Muscle of arm (tissue), 12 donors: ENCODE measurements around the gene HHIP. TPM values are rescaled to one million over a fixed set of nuclear protein-coding genes. Genes with fewer than 3 reads are reported as not detected.

ENCODE experiments used
- DNase-seq: peaks from one replicate; pipeline ENCODE4 v3.0.0-alpha.2; 2013
- polyA plus RNA-seq, 12 donors: library from polyadenylated mRNA; unstranded; fragments of 120-200 nt; gene quantifications; one replicate each; pipeline ENCODE4 v1.2.1, GENCODE V29; 2013; ENCODE audit not compliant: insufficient read length in 12 of 12

Gene HHIP
- polyA plus RNA-seq, 12 donors = 3.3 to 9.8 (median 4.8) TPM; not detected in 1

DNA sequence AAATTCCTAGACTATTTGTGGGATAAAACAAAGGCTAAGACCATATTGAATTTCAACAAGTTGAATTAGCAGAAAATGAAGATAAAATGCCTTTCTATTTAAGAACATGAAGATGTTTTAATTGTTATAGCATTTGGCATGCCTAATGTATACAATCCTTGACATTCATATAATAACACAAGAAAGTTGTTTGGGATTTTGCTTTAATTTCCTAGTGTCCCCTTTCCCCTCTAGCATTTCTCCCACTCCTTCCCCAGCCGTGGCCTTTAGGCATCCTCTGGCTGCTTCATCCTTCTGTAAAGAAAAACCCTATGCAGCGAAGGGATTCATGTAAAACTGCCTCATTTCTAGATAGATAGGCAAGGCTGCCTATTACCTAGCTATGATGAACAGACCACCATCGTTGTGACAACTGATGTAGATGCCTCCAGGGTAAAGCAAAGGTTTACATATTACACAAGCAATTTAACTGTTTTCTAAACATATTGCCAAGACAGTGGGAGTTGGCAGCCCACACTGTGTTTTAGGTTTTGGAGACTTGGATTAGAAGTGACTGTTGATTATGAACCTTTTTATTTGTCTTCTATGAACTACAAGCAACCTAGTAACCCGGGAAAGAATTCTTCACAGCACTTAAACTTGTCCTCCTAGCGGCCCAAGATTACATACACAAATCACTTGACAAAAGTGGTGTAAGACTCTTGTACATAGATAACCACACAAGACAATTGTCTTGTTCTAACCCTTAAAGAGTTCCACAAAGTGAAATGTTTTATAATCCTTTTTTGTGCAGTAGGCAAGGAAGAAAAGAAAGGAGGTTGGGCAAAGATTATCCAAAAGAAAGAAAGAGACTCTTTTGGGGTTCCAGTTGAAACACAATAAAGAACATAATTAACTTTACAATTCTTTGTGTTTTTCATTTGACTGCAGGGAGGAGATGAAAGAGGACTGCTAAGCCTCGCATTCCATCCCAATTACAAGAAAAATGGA, 59.9 kb downstream of the HHIP start:
- no peak for DNase-seq

DNA sequence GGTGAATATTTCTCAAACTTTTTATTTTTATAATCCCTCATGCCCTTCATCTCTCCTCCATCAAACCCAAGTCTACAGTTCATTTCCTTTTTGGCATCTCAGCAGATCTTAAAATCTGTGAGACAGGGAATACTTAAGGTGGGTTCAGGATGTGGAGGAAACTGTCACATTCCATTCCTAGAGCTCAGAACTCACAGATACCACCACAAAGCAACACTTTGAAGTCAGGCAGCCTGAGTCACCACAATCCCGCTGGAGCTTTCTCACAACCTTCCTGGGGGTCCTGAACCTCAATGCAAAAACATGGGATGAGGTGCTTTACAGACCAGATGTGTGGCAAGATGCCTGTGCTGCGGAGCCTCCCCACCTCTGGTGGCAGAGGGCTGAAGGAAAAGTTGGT, 63.2 kb downstream of the HHIP start:
- no peak for DNase-seq

DNA sequence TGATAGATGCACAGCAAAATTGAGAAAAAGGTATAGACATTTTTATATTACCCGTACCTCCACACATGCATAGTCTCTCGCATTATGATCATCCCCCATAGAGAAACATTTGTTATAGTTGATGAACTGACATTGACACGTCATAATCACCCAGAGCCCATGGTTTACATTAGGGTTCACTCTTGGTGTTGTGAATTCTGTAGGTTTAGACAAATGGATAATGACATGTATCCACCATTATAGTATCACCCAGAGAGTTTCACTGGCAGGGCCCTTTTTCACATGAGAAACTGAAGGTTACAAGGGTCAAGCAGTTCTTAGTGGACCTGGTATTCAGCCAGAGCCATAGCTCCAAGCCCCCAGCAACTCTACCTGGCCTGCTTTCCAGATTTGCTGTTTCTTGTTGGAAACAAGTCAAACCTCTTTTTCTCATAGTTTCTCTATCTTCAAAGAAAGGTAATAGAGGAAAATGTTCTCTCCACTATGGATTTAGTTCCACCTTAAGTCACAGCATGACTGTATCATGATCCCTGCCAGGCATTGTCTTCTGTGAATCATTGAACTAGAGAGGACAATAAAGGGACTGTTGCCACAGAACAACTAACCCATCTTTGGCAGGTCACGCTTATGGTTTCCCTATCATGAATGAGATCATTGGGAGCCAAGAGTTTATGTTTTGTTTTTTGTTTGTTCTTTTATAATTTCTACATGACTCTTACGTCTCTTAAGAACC, 64.0 kb downstream of the HHIP start:
- no peak for DNase-seq

DNA sequence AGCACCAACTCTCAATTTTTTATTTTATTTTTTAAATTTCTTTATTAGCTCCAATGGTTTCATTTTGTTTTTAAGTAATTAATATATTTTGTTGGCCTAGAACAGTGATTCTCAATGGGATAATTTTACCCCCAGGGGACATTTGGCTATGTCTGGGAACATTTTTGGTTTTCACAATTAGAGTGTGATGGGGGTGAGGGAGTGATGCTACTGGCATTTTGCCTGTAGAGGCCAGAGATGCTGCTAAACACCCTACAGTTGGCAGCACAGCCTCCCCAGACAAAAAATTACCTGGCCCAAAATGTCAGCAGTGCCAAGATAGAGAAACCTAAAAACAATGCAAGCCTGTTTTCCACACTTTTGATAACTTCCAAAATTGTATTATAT, 64.6 kb downstream of the HHIP start:
- no peak for DNase-seq

DNA sequence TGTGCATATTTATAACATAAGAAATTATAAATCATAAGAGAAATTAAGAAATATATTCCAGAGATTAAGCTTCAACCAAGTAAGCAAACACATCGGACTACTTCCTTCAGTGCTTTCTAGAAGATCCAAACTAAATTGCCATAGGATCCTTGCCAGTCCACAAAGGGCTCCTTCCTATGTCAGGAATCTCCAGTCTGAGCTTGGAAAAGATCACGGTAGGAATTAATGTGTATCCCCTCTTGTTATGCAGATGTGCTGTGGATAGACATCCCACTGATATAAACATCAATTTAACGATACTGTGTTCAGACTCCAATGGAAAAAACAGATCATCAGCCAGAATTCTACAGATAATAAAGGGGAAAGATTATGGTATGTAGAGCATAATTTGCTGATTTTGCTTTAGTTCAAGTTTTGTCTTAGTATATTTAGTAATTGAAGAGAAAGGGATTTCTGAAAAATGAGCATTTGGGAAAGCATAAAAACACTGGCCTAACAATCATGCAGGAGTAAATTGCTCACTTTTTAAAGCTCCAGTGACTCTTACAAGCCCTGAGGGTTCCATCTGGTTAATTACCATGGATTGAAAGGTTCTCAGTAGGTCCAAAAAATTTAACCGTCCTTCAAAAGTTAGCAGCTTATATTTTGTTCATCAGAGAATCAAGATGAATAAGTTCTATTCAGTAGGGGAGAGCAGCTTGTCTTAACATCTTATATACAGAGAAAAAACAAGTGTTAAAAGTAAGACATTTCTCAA, 65.9 kb downstream of the HHIP start:
- no peak for DNase-seq

DNA sequence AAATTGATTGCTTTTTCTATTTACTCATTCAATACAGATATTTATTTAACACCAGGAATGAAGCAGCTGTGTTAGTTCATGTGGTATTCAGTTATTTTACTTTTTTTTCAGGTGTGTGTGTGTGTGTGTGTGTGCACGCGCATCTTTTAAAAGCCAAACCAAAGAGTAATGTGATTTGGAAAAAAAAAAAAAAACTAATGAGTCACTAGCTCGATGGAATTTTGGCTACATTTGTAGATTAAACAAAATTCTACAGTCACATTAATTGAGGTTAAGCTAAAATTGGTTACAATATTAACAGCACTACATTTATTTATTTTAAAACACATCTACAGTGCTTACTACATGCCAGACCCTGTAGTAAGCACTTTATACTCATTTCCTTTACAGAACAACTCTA, 66.8 kb downstream of the HHIP start:
- DNase-seq = no peak

DNA sequence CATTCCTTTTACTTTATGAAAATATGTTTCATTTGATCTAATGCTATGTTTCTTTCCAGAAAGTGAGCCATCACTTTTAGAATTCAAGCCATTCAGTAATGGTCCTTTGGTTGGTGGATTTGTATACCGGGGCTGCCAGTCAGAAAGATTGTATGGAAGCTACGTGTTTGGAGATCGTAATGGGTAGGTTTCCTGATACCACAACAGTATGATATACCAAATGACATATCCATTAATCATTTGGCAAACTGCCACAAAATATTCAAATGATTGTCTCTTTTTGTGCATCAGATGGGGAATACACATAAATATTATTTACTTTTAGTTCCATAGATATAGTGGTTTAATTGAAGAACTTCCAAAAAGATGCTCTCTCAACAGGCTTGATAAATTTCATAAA, 68.2 kb downstream of the HHIP start:
- no peak for DNase-seq

DNA sequence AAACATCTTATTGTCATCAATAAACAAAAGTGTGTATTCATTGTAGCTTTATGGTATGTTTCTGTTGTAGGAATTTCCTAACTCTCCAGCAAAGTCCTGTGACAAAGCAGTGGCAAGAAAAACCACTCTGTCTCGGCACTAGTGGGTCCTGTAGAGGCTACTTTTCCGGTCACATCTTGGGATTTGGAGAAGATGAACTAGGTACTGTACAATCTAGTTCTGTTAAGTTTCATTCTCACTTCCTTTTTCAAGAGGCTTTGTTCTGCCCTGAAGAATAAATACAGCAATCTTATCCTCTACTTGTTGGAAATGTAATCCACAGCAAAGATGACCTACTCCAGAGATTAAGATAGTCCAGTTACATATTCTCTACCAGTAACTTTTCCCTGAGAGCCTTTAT, 69.3 kb downstream of the HHIP start:
- DNase-seq = no peak

DNA sequence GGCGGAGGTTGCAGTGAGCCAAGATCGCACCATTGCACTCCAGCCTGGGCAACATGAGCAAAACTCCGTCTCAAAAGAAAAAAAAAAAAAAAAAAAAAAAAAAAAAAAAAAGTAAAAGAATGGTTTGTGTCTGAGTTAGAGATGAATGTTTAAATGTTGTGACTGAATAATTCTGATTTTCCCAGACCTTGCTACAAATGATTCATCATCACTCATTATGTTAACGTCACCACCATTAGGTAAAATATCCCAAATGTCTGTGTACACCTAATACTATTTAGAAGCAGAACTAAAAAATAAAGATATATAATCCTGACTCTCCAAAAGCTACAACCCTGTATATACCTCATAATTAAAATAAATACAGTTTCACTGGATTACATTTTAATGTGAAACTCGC, 70.8 kb downstream of the HHIP start:
- no peak for DNase-seq

DNA sequence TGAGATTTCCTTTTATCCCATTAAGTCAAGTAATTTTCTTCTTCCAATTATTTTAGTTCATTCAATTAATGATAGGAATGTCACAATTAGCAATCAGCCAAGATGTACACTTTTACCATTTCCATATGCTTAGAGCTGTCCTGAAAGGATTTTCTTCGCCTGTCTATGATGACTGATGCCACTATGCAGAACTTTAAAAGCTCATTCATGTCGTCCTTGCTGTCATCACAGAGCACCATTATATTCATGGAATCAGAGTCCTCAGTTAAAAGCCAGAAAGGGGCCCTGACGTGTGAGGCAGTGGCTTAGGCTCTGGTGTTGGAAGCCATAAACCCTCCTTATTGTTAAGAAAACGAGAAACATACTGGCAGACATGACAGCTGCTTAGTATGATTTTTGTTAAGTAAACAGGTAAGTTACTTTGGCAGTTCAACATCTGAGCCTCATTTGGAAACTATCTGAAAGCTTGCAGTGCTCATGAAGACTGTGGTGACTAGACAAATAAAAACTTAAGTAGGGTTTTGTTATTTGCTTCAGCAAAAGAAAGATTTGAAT, 73.1 kb downstream of the HHIP start:
- DNase-seq = no peak

DNA sequence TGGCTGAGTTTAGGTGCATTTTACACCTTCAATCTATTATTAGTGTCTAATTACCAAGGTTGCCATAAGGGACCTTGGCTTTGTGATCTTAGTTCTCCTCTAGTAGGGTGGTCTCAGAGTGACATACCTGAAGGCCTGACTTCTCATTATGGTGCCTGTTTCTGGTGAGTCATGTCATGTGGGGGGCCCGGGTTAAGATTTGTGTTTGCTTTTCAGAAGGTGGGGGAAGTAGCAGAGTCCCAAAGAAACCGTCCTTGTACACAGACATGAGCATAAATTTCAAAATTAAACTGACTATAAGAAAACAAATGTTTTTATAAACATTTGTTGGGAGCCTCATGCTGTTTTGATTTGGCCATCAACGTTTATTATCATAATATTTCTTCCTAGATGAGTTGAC, 74.5 kb downstream of the HHIP start:
- no peak for DNase-seq

DNA sequence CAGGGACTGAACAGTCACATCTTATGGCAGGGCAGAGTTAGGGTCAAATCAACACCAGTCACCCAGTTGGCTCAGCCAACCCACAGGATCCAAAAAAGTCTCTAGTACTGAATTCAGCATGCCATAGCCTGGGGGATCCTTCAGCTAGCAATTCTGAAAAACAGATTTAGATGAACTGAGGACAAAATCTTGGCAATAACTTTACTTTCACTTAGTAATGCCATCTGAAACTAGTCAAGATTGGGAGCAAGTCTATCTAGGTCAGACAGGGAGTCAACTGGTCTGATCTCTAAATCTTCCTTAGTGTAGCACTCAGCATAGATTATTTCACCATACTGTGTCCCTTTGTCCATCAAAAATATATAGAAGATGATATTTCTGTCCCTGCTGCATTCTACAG, 76.0 kb downstream of the HHIP start:
- DNase-seq = no peak

DNA sequence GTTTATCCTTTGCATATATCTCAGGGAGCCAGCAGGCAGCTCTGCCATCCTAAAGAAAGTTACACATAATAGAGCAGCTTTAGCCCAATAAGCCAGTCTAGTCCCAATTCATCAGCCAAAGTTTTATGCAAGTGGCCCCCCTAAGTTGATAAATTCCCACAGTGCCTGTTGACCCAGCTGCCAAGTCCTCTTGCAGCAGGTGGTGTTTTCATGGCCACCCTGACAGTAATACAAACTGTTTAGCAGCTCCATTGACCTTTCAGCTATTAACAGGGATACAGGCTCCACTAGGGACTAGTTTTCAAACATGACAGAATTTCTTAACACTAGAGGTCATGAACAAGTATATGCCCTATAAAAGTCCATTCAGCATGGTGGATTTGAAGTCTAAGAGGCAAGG, 77.5 kb downstream of the HHIP start:
- DNase-seq = no peak

DNA sequence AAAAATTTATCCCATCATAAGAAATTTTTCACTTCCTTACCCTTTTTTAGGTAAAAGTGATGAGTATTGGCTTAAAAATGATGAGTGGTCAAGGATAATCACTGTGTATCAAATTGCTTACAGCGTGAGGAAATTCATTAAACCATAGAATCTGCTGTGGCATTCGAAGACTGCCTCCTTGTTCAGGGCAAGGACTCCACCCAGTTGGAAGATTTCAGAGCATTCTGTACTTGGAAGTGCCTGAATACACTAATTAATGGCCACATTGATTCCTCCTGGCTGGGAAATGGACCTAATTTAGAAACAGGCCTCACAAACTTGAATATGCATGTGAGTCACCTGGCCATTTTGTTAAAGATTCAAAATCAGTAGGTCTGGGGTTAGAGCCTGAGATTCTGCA, 83.2 kb downstream of the HHIP start:
- no peak for DNase-seq

DNA sequence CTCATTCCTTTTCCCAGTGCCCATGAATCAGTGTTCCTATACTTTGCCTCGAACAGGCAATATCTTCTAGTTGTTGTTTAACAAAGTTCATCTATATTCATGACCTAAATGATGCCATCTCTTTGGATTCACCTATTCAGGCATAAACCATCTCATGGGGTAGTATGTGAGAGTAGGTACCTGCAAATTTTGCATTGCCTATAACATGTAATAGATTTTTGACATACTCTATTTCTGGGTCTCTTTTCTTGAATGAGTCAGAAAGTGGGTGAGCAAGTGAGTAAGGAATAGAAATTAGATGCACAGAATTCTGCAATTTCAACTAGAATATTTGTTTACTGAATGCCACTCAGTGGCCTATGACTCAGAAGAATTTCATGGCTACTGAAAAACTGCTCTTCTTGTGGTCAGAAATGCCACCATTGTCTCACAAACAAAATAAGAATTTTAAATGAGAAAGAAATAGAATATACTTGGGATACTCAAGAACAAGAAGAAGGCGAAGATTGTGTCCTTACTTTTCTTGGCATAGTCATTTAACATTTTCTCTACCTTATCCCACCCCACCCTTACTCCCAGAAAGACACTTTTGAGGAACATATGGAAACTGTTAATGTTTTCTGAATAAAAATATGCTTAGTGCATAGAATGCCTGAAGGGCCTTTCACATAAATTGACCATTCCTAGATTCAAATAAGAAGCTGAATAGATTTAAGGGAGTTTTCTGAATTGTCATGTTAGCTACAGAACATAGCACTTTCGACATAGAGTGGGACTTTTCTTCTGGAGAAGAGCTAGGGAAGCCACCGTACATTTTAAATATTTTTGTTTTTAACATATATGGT, 86.8 kb downstream of the HHIP start:
- DNase-seq = no peak

DNA sequence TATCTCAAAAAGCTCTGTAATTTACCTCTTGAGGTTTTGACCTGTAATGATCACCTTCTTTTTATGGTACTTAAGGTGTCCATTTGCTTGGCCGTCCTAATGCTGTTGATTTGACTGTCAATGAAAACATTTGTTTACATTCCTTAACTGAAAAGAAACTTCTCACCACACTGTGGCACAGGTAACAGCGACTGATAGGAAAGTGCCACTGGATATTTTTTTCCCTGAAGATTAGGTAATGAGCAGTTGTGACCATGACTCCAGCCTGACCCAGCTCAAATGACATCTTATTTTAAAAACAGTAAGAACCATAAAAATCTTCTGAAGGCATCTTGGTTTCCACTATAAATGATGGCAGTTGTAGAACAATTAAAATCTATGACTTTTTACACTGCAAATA, 87.6 kb downstream of the HHIP start:
- DNase-seq = no peak

DNA sequence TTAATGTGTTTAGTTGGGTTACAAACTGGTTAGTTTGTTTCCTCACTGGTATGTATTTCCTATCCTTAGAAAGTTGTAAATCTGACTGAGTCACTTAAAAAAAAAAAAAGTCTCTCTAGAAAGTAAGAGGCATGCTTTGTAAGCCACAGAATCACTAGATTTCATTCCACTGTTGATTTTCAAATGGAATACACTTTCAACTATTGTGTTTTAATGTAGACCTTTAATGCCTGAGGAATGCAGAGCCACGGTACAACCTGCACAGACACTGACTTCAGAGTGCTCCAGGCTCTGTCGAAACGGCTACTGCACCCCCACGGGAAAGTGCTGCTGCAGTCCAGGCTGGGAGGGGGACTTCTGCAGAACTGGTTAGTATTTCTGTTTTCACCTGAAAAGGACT, 88.6 kb downstream of the HHIP start:
- DNase-seq = no peak

DNA sequence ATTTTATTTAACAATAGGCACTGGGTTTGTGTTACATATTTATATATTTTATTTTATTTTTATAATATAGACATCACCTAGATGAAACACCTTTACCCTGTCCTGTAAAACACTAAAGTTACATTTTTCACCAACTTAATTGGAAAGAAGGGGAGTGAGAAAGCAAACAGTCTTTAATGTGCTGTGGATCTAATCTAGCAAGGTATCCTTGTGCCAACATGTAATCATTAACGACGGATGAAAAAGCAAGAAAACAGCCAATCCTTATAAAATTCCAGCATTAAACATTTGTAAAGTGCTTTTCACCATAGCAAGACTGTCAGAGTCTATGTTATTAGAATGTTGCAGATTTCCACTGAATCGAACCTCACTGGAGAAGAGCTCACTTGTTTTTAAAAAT, 92.7 kb downstream of the HHIP start:
- DNase-seq = no peak

DNA sequence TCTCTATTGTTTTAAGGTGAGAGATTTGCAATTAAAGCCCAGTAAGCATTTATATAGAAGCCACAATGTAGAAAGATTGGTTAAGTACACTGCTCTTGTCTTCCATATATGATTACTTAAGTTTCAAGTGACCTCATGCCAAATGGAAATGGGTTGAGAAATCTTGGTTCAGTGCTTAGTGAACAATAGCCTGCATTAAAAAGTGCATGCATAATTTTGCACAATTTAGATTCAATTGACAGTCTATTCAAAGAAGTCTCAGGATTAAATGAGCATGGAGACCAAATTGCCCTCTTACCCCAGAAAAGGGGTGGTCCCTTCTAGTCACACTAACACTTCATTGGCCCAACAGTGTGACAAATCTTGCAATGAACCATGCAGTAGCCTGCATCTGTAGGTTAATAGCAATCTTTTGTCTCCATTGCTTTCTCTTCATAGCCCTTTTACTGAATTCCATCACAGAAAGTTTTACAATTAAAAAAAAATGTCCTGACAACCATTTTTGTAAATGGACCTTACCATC, 93.6 kb downstream of the HHIP start:
- DNase-seq = no peak

DNA sequence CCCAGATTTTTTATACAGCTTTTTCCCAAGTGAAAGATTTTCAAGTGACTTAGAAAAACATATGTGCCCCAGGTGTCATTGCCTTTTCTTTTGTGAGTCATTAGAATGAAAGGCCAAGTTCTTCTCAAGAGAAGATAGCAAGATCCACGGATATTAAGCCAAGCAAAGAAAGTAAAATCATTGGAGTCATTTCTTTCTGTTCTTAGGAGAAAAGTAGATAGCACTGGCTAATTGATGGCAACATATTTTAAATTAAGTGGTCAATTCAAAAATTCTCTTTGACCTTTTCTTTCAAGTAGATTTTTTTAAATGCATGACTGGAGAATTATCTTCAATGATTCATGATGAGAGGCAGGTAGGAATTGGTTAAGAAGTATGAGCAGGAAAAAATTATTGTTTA, 94.4 kb downstream of the HHIP start:
- no peak for DNase-seq
